Activated T-cell treated with anti-CD3 and anti-CD28 coated beads for 24 hours (primary cell): ENCODE results near the gene RUNX1.
"Not testable (repeated sequence)": the region's sequence is repeated elsewhere in the genome, so short reads cannot be mapped to it uniquely, and the experiment has no call there.

Experiments used
- DNase-seq: peaks from one replicate; pipeline ENCODE4 v3.0.0-alpha.2; 2020; ENCODE audit warnings: low read depth

RUNX1 gene

GRCh38 chr21:34806423-34806822 lies 242.7 kb downstream of the RUNX1 start:
- no peak for DNase-seq

DNA sequence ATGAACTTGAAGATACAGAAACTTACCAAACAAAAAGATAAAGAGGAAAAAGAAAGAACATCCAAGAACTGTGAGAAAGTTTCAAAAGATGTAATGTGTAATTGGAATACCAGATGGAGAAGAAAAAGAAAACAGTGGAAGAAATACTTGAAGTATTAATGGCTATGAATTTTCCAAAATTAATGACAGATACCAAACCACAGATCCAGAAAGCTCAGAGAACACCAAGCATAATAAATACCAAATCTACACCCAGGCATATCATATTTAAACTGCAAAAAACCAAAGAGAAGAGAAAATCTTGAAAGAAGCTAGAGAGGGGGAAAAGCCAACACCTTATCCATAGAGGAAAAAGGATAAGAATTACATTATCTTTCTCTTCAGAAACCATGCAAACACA lies 243.9 kb downstream of the RUNX1 start:
- DNase-seq, result no peak

GRCh38 chr21:34804584-34804983 lies 244.5 kb downstream of the RUNX1 start:
- DNase-seq, result not testable (repeated sequence)

- no peak for DNase-seq
Measured at GRCh38 chr21:34803782-34804370, 245.2 kb downstream of the RUNX1 start.

- DNase-seq, result no peak
Measured at GRCh38 chr21:34802180-34802899, 246.8 kb downstream of the RUNX1 start.

GRCh38 chr21:34801519-34802132 lies 247.5 kb downstream of the RUNX1 start:
- DNase-seq, result no peak

- DNase-seq, result no peak
Measured at GRCh38 chr21:34800797-34801518, 248.1 kb downstream of the RUNX1 start.

DNA sequence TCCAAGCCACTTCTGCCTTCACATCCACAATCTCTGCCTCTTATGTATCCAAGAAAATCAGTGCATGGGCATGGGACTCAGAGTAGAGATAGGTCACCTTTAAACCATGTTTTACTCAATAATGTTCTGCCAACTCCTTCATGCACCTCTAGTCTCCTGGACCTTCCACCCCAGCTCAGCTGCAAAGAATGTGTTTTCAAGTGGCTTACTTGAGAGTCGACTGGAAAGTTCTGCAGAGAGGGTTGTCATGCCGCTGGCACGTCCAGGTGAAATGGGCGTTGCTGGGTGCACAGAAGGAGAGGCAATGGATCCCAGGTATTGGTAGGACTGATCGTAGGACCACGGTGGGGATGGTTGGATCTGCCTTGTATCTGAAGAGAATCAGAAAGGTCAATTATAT lies 250.0 kb downstream of the RUNX1 start:
- no peak for DNase-seq

- DNase-seq, result no peak
Measured at GRCh38 chr21:34797921-34798535, 251.1 kb downstream of the RUNX1 start.

- no peak for DNase-seq
Measured at GRCh38 chr21:34797201-34797525, 251.9 kb downstream of the RUNX1 start.

DNA sequence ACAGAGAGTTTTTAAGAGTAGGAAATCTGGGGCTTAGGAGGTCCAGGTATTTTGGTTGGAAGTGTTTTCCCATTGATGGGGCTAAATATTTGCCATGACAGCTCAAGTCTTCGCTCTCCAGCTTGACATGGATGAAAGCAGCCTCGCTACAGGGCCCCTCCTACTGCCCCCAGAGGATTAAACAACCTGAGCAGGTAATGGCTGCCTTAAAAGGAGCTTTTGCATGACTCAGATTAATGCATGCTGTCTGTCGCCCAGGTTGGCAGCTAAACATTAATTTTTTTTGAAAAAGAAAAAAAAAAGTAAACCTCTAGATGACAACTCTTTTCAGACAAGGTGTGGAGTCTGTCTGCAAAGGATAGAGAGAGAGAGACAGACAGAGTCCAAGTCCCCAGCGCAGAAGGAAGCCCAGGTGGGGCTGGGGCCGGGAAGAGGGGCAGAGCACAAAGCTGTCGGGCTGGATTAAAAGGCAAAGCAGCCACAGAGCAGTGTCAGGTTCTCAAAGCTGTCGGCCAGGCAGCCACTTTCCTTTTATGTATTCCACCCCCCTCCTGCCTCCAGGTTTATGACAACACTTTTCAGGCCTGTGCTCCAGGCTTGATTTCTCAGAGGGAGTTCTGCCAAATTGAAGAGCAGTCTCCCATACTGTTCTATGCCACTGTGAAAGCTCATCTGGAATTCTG lies 252.4 kb downstream of the RUNX1 start:
- DNase-seq, result no peak

DNA sequence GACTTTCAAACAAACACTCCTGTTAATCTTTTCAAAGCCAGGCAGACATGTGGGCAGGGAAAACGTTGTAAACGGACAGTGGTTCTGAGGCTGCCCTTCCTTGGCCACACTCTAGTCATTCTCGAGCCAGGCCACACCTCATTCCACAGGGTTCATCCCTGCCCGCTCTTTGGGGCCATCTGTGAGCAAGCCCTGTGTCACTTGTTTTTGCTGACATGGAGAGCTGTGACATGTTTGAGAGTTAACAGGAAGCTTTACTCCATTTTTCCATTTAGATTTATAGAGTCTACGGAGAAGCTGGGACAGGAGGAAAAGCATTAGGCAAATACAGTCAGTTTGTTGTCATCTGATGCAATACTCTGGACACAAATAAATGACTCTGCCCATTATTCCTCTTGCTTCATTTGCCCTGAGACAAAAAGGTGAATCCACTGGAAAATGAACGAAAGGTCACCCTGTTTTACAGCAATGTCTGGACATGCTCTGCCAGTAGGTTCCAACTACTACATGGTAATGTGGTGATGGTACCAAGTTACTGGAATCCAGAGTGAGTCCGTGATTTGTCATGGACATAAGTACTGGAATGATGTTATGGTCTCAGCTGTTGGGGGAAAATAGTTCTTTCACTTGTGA lies 253.4 kb downstream of the RUNX1 start:
- no peak for DNase-seq

GRCh38 chr21:34795175-34795547 lies 253.9 kb downstream of the RUNX1 start:
- no peak for DNase-seq

DNA sequence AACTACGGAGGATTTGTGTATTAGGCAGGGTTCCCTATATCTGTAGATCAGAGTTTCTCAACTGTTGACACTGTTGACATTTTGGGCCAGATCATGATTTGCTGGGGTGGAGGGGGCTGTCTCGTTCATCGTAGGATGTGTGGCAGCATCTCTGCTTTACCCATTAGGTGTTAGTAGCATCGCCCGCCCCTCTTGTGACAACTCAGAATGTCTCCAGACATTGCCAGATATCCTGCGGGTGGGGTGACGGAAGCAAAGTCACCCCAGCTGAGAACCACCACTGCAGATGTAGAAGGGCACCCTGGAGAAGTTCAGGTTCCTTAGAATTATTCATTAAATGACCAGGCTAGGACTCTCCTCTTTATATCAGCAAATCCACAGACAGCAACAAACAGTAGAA lies 254.4 kb downstream of the RUNX1 start:
- no peak for DNase-seq

DNA sequence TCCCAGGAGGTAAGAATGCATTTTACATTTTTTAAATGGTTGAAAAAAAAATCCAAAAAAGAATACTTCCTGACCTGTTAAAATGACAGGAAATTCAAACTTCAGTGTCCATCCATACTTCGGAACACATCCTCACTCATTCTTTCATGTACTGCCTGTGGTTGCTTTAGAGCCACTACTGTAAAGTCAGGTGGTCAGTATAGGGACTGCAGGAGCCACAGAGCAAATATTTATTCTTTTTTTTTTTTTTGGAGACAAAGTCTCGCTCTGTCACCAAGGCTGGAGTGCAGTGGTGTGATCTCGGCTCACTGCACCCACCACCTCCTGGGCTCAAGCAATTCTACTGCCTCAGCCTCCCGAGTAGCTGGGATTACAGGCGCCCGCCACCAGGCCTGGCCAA lies 255.6 kb downstream of the RUNX1 start:
- DNase-seq, result no peak

GRCh38 chr21:34792504-34793089 lies 256.5 kb downstream of the RUNX1 start:
- no peak for DNase-seq

GRCh38 chr21:34791776-34792503 lies 257.2 kb downstream of the RUNX1 start:
- DNase-seq, result no peak

DNA sequence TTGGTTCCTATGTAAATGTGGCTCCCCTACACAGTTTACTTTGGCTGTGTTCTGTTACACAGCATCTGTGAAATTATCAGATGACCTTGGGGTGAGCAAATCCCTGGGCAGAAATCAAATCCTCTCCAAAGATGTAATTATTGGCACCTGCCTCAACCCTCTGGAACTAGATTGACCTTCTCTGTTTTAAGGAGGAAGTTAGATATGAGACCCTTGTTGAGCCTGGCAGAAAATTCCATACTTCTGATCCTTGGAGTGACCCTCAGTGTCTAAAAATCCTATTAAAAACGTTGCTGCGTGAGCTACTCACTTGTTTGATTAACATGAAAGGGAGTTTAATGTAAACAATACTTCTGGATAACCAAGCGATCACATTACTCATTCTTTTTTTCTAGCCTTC lies 258.3 kb downstream of the RUNX1 start:
- no peak for DNase-seq

GRCh38 chr21:34790341-34790740 lies 258.8 kb downstream of the RUNX1 start:
- no peak for DNase-seq

- DNase-seq, result no peak
Measured at GRCh38 chr21:34788879-34789278, 260.2 kb downstream of the RUNX1 start.

- DNase-seq, result no peak
Measured at GRCh38 chr21:34783815-34784214, 265.3 kb downstream of the RUNX1 start.
